Left kidney (tissue), 2 donors: Measurements from ENCODE around the gene MCM5. TPM values are rescaled to one million over a fixed set of nuclear protein-coding genes. Genes with fewer than 3 reads are reported as not detected.

Experiments
- DNase-seq: peaks from one replicate; pipeline ENCODE4 v3.0.0-alpha.2; 2013
- polyA plus RNA-seq: library from polyadenylated mRNA; unstranded; fragments of 120-200 nt; gene quantifications from one replicate; pipeline ENCODE4 v1.2.1, GENCODE V29; 2013; ENCODE audit not compliant: insufficient read length

Gene MCM5
- polyA plus RNA-seq, 1 donor: 72.4 TPM

DNA sequence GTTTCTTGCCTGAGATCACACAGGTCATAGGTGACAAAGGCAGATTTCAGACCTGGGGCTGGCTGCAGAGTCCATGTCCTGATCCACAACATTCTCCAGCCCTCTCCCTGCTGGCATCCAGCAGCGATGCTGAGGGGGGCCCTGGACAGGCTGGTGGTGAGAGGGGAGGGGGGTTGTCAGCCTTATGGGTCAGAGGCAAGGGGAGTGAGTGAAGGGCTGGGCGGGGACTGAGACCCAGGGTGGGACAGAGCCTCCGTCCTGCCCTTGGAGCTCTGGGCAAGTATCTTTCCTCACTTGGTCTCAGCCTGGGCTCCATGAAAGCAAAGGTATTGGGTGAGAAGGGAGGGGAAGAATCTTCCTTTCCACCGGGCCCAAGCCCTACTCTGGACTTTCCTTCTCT is 74.0 kb downstream of the MCM5 start:
- no peak for DNase-seq

Other genes starting within 250 kb of the MCM5 start
- gene HMGXB4, start 142.6 kb upstream of the MCM5 start, polyA plus RNA-seq: 39.2 TPM
- 39.2 TPM for gene TOM1, start 100.2 kb upstream of the MCM5 start, polyA plus RNA-seq
- gene HMOX1, start 19.0 kb upstream of the MCM5 start, polyA plus RNA-seq: 50.6 TPM
- gene RASD2, start 140.7 kb downstream of the MCM5 start, polyA plus RNA-seq: 1.5 TPM
- gene MB, start 217.2 kb downstream of the MCM5 start, polyA plus RNA-seq: not detected
- 4.8 TPM for gene APOL6, start 248.3 kb downstream of the MCM5 start, polyA plus RNA-seq